CD4-positive, alpha-beta T cell (primary cell): ENCODE measurements around the gene IL2RA. TPM values are rescaled to one million over a fixed set of nuclear protein-coding genes. Genes with fewer than 3 reads are reported as not detected.

Source experiments
- ATAC-seq: fragments of 200-7000 bp; cut with Tn5 transposase; one replicate; pipeline ENCODE4 v1.10.0; 2022; ENCODE audit warnings: mild to moderate bottlenecking; ENCODE audit not compliant: poor library complexity
- CTCF ChIA-PET: fragments of 350-600 bp; sonication (Branson Sonifier 250); formaldehyde crosslinking; loops from one replicate; lab custom pipeline; 2021; ENCODE audit warnings: antibody characterized with exemption, inconsistent platforms; lab: Charles Lee
- POLR2A ChIA-PET: fragments of 350-600 bp; sonication (Branson Sonifier 250); formaldehyde crosslinking; loops from one replicate; lab custom pipeline; 2021; ENCODE audit warnings: antibody characterized with exemption, inconsistent platforms; lab: Charles Lee
- DNase-seq, 14 experiments: peaks; one replicate each; pipeline ENCODE4 v3.0.0-alpha.2; 2013 to 2020; ENCODE audit warnings: mixed read lengths in 2 of 14
- H3K27ac ChIP-seq, 2 donors: one replicate each; pipeline versions ENCODE4 v1.5.1 to v1.7.0; 2013; ENCODE audit warnings: low read length in 2 of 2, low read depth in 1 of 2, mild to moderate bottlenecking in 1 of 2
- H3K27me3 ChIP-seq, 2 experiments: 1 replicate in 1 of 2; 2 replicates in 1 of 2; pipeline versions ENCODE4 v1.6.1 to v1.7.0; 2013; ENCODE audit warnings: low read length in 2 of 2, control low read depth in 1 of 2, mild to moderate bottlenecking in 1 of 2, moderate library complexity in 1 of 2; ENCODE audit not compliant: insufficient read depth in 2 of 2, control insufficient read depth in 1 of 2
- H3K36me3 ChIP-seq: one replicate; pipeline ENCODE4 v1.6.1; 2013; ENCODE audit warnings: low read length, control low read depth; ENCODE audit not compliant: insufficient read depth
- H3K4me1 ChIP-seq: one replicate; pipeline ENCODE4 v1.6.1; 2013; ENCODE audit warnings: low read length, control low read depth; ENCODE audit not compliant: insufficient read depth
- H3K4me3 ChIP-seq: one replicate; pipeline ENCODE4 v1.5.1; 2013; ENCODE audit warnings: mild to moderate bottlenecking, low read length, moderate library complexity
- H3K9me3 ChIP-seq, 2 experiments: 1 replicate in 1 of 2; 2 replicates in 1 of 2; pipeline versions ENCODE4 v1.6.1 to v1.7.0; 2013; ENCODE audit warnings: low read length in 2 of 2, mild to moderate bottlenecking in 2 of 2, control low read depth in 1 of 2, moderate library complexity in 1 of 2; ENCODE audit not compliant: control insufficient read depth in 1 of 2, insufficient read depth in 1 of 2
- H3K27ac Mint-ChIP-seq: one replicate; pipeline ENCODE4 v1.8.0; 2020; ENCODE audit warnings: mixed read lengths
- H3K27me3 Mint-ChIP-seq: one replicate; pipeline ENCODE4 v1.8.0; 2021; ENCODE audit warnings: mixed read lengths
- H3K36me3 Mint-ChIP-seq: one replicate; pipeline ENCODE4 v1.8.0; 2021; ENCODE audit warnings: low read depth, mixed read lengths
- H3K4me1 Mint-ChIP-seq: one replicate; pipeline ENCODE4 v1.8.0; 2021; ENCODE audit warnings: low read depth, mixed read lengths
- H3K4me3 Mint-ChIP-seq: one replicate; pipeline ENCODE4 v1.8.0; 2020; ENCODE audit warnings: mild to moderate bottlenecking, mixed read lengths
- H3K9me3 Mint-ChIP-seq: one replicate; pipeline ENCODE4 v1.8.0; 2020; ENCODE audit warnings: mixed read lengths
- intact Hi-C, 2 experiments: fragments of 100-400 bp; cut with DNase I in 1 of 2; cut with micrococcal nuclease in 1 of 2; formaldehyde crosslinking; loops; one replicate each; pipeline versions ENCODE4 v1.15.1 to v1.9.0; 2023 to 2025; cut with DNase I, micrococcal nuclease
- total RNA-seq, 174 experiments: library from RNA in 2 of 174; stranded (reverse) in 2 of 174; gene quantifications; one replicate each; pipeline ENCODE4 v1.2.3 and lab custom pipeline; 2021 to 2026
- TF ChIP-seq, protein P1 (sequence below): fragments of 200-600 bp; IDR thresholded peaks from one replicate; pipeline ENCODE4 v1.8.0; 2022; ENCODE audit warnings: antibody characterized with exemption, mild to moderate bottlenecking

Gene IL2RA
- total RNA-seq, 2 experiments from 2014 or later = 4.9 to 5.4 TPM

- Mint-ChIP-seq H3K4me3 (no peak overlapping the region), H3K27me3 (no peaks in the 10 kb centered on the region), H3K27ac (peak overlapping the region; percentile 6), H3K4me1 (peaks cover 12% of the 10 kb centered on the region), H3K9me3 (no peaks in the 10 kb centered on the region), H3K36me3 (peaks cover 3% of the 10 kb centered on the region)
- Histone ChIP-seq H3K4me1 (peaks cover 17% of the 10 kb centered on the region), H3K27me3 (peaks cover 0 to 2% of the 10 kb centered on the region in 2 experiments), H3K9me3 (no peaks in the 10 kb centered on the region), H3K36me3 (peaks cover 12% of the 10 kb centered on the region), H3K4me3 (no peak overlapping the region), H3K27ac (no peak overlapping the region)
- ChIA-PET CTCF (interaction anchor here (1.2 to 1.4 kb wide), 2 partner anchors 38 to 39 kb away, joined by 6 to 8 read pairs; no protein-coding TSS in a partner anchor), POLR2A (no interaction called here)
- intact Hi-C loops = no loop called here
- ATAC-seq = no peak
- TF ChIP-seq, protein P1, sequence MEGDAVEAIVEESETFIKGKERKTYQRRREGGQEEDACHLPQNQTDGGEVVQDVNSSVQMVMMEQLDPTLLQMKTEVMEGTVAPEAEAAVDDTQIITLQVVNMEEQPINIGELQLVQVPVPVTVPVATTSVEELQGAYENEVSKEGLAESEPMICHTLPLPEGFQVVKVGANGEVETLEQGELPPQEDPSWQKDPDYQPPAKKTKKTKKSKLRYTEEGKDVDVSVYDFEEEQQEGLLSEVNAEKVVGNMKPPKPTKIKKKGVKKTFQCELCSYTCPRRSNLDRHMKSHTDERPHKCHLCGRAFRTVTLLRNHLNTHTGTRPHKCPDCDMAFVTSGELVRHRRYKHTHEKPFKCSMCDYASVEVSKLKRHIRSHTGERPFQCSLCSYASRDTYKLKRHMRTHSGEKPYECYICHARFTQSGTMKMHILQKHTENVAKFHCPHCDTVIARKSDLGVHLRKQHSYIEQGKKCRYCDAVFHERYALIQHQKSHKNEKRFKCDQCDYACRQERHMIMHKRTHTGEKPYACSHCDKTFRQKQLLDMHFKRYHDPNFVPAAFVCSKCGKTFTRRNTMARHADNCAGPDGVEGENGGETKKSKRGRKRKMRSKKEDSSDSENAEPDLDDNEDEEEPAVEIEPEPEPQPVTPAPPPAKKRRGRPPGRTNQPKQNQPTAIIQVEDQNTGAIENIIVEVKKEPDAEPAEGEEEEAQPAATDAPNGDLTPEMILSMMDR = no peak
- no peak for DNase-seq
These were observed 50.6 kb downstream of the IL2RA start for GRCh38 chr10:6011558-6011957.

DNA sequence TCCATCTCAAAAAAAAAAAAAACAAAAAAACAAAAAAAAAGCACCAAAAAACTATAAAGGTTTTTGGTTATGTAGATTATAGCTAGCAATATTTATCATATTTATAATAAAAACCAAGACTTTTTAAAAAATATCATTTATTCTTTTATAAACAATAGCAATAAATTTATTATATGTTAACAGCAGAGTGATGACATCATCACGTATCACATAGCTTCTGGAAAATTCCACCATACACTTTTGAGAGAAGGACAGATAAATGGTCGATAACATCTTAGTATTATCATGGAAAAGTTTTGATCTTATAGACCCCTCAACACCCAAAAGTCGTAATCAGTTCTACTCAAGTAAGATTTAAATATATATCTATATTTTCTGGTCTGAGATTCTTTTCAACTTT is 51.6 kb downstream of the IL2RA start:
- DNase-seq (no peak), ATAC-seq (no peak)
- ChIA-PET POLR2A (interaction anchor here (1.0 kb wide), 1 partner anchor 76 kb away, joined by 3 read pairs; no protein-coding TSS in a partner anchor), CTCF (interaction anchor here (1.0 to 1.4 kb wide), 3 partner anchors 39 to 76 kb away, joined by 5 to 8 read pairs (median 6); no protein-coding TSS in a partner anchor)
- H3K4me1 Mint-ChIP-seq = peaks cover 12% of the 10 kb centered on the region
- TF ChIP-seq, protein P1 = no peak
- Histone ChIP-seq H3K4me1 (peaks cover 17% of the 10 kb centered on the region), H3K4me3 (no peak overlapping the region), H3K9me3 (no peaks in the 10 kb centered on the region), H3K27ac (no peak overlapping the region), H3K27me3 (peaks cover 0 to 2% of the 10 kb centered on the region in 2 experiments), H3K36me3 (peaks cover 8% of the 10 kb centered on the region)
- no peak overlapping the region for H3K27ac Mint-ChIP-seq
- H3K4me3 Mint-ChIP-seq = no peak overlapping the region
- peaks cover 3% of the 10 kb centered on the region for H3K27me3 Mint-ChIP-seq
- H3K9me3 Mint-ChIP-seq = no peaks in the 10 kb centered on the region
- intact Hi-C loops = no loop called here
- H3K36me3 Mint-ChIP-seq = peaks cover 3% of the 10 kb centered on the region

GRCh38 chr10:6009961-6010360 is 52.2 kb downstream of the IL2RA start:
- peaks cover 13% of the 10 kb centered on the region for H3K4me1 ChIP-seq
- POLR2A ChIA-PET = interaction anchor here (1.0 kb wide), 1 partner anchor 76 kb away, joined by 3 read pairs; no protein-coding TSS in a partner anchor
- TF ChIP-seq, protein P1 = no peak
- H3K27me3 Mint-ChIP-seq = peaks cover 9% of the 10 kb centered on the region
- peaks cover 8% of the 10 kb centered on the region for H3K36me3 ChIP-seq
- DNase-seq (no peak), ATAC-seq (no peak)
- H3K27ac Mint-ChIP-seq = no peak overlapping the region
- peaks cover 0 to 2% of the 10 kb centered on the region in 2 experiments for H3K27me3 ChIP-seq
- intact Hi-C loops = no loop called here
- H3K36me3 Mint-ChIP-seq = peaks cover 3% of the 10 kb centered on the region
- no peaks in the 10 kb centered on the region for H3K9me3 Mint-ChIP-seq
- no peak overlapping the region for H3K4me3 ChIP-seq
- no peak overlapping the region for H3K27ac ChIP-seq
- H3K4me3 Mint-ChIP-seq = no peak overlapping the region
- no peaks in the 10 kb centered on the region for H3K9me3 ChIP-seq
- H3K4me1 Mint-ChIP-seq = peaks cover 12% of the 10 kb centered on the region
- CTCF ChIA-PET = interaction anchor here (1.0 to 1.4 kb wide), 2 partner anchors 41 to 76 kb away, joined by 5 to 8 read pairs; no protein-coding TSS in a partner anchor
